GM21381 (cell line): ENCODE data around the gene RHBDD1.
A peak's percentile ranks its signal among the peaks of the same experiment; 100 is the strongest.

Experiments used
- ATAC-seq: cut with Tn5 transposase; IDR thresholded peaks from one replicate; pipeline ENCODE4 v1.9.1; 2021; ENCODE audit warnings: mild to moderate bottlenecking, moderate library complexity; ENCODE audit not compliant: unreplicated experiment

RHBDD1 gene

DNA sequence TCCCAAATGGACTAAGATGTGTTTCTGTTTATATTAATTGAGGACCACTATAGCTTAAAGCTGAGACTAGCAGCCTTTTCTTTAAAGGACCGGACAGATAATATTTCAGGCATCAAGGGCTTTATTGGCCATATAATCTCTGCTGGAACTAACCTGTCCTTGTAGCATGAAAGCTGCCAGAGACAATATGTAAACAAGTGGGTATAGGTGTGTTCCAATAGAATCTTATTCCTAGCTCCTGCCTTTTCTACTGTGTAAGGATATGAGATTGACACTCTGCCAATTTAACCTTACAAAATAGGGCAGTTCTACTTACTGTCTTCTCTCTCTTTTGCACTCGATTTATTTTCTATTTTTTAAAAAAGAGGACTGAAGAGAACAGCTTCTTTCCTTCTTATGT lies 74.0 kb downstream of the RHBDD1 start:
- ATAC-seq: no peak

DNA sequence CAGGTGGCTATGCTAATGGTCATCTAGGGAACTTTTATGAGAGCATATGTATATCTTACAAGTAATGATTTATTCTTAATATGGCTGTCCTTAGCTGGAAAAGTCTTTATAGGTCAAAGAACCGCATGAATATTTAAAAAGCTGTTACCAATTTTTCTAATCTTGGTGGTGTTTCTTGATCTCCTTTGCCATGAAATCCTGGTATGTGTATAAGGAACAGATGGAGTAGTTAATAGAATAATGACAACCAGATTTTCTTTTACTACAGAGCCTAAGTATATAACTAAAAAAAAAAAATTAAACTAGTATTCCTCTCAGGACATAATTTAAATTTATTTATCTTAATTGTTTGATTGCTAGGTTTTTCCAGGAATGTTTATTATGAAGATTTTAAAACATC lies 74.5 kb downstream of the RHBDD1 start:
- ATAC-seq: no peak

DNA sequence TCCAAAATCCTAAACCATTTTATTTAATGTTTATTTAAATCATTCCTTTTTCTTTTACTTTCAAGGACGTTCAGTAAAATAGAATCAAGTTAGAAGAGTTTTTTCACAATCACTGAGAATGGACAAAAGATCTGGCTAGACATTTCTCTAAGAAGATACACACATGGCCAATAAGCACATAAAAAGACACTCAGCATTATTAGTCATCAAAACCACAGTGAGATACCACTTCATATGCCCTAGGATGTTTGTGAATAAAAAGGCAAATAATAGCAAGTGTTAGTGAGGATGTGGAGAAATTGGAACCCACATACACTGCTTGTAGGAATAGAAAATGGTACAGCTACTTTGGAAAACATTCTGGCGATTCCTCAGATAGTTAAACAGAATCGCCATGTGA lies 76.1 kb downstream of the RHBDD1 start:
- ATAC-seq: no peak

DNA sequence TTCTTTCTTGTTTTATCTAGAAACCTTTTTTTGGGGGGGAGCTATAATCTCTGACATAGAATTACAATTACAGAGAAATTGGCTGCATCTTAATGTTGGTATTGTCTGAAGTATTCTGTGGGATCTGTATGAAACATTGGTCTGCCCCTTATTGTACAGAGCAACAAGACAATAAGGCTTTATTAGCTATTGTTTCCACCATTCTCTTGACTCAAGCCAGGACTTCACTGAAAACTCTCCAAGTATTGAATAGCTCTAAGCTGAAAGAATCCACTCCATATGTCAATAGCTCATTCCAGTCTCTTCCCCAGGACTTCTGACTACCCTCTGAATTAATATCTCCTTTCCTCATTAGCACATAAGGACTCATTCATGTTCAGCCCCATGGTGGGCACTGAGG lies 77.8 kb downstream of the RHBDD1 start:
- no peak for ATAC-seq

DNA sequence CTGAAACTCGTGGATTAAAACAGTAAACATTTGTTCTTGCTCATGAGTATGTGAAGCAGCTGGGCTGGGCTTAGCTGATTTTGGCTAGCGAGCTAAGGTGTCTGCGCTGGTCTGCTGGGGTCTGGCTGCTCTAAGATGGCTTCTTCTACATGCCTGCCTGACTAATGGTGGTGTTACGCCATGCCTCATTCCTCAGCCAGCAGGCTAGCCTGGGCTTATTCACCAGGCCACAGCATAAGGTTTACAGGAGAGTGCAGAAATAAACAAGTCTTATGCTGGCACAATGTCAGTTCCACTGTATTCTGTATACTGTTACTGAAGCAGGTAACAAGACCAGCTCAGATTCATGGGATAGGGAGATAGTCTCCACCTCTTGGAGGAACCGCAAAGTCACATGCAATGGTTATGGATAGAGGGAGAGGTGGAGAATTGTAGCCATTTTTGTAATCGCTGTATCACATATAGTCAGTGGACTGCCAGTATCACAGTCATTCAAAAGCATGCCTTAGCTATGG lies 80.0 kb downstream of the RHBDD1 start:
- ATAC-seq: no peak

DNA sequence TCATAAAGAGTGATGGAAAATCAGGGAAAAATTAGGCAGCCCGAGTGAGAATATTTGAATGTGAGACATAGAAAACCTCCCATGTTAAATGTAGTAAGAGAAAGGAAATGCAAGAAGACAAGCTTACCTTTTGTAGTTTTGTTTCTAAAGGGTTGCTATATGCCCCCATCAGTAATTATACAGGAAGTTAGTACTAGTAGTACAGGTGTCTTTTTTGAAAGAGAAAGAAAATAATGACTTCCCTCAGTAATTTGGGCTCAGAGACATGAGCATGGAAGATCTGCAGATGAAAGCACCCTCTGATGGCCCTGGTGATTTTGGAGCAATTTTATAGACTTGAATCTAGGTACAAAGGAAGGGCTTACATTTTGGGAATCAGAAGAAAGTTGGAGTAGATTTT lies 80.8 kb downstream of the RHBDD1 start:
- peak; percentile 67 for ATAC-seq

DNA sequence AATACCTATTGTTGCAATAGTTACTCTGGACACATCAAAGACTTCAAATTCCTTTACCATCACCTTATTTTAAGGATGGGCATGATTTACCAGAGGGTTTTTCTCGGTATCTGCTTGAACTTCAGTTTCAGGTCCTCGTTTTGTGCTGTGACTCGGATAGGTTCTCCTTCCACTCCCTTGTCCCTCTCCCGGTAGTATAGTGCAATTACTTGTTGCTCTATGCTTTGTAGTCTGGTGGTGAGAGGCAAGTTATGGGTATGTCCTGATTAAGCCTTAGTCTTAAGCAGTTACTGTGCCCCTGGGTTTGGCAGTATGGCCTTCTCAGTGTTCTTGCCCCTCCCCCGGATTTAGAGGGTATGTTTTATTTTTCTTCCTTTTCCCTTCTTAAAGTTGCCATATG lies 96.6 kb downstream of the RHBDD1 start:
- no peak for ATAC-seq

DNA sequence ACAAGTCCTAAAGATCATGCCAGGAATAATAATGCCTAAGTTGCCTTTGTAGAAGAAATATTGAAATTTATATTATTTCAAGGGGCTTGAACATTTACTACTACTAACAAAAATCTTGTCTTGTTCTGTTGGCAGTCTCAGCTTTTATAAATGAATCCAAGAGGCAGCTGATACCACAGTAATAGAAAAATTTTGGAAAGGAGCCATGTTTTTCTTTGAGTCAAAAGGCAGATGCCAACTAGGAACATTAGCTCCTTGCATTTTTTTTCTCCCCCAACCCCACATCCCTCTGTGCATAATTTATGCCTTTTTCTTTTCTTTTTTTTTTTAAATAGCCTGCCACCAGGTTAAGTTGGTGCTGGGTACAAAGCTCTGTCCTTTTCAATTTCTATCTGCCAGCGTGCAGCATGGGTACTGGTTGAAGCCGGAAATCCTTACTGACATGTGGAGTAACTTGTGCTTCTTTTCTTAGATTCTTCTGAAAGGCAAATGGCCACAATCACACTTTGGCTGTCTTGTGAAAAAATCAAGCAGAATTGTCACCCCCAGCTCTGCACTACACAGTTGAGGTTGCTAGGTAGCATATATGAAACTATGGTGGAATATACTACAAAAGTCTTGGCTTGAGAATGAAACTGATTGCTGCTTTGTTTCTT lies 98.8 kb downstream of the RHBDD1 start:
- no peak for ATAC-seq

DNA sequence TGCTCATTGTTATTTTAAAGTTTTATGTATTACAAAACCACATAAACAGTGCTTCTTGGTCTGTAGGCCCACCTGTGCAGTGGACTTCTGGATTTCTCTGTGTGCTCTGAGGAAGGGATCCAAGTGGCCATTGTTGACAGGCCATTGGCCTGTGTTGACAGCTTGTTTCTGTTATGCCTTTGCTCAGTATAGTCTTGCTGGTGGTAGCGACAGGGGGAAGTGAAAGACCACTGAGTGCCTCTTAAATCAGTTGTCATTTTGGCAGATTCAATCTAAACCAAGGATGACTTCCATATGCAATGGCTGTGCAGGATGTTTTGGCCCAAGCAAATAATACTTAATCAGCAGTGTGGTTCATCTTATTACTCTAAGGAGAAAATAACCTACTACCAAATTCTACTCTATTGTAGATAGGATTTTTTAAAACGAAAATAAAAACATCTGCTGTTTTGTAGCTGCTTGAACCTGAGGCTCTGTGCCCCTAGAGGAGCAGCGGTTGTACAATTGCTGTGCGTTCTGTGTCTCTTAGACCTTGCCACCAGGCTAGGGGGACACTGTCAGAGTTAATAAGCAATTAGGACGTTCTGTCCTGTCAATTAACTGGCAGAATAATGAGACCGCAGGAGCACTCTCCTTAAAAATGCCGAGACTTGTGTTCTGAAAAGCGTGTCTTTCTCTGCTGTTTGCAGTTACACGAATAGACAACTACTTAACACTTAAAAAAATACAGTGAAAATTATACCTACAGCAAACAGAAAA lies 108.2 kb downstream of the RHBDD1 start:
- ATAC-seq: peak; percentile 71

DNA sequence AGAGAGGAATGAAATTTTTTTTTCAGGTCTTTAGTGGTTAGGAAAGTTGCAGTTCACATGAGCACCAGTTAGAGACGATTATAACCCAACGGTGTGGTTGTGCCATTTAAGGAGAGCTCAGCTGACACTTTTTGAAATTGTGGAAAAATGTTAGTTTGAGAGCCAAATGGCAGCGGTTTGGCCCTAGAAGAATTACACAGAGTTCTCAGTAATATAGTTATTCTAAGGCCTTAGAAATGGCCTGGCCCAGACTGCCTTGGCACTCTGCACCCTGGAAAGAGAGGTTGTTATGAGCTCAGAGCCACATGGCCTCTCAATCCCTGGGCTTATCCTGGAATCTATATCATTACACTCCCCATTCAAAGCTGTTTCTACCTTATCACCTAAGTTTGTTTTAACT lies 117.4 kb downstream of the RHBDD1 start:
- ATAC-seq: no peak

DNA sequence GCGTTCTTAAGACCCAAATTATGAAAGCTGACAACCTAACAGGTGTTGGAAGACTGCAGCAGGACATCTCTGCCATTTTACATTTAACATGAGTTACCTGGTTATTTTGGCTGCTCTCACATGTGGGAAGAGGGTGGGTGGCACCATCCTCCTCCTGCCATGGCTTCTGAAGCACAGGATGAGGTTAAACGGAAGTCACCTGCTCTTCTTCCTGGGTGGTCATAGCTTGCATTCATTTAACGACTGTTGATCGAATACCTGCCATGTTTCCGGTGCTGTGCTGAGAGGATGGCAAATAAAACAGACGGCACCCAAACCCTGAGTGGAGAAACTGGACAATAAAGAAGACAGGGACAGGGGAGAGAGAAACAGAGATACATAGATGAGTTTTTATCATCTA lies 118.0 kb downstream of the RHBDD1 start:
- ATAC-seq: no peak

DNA sequence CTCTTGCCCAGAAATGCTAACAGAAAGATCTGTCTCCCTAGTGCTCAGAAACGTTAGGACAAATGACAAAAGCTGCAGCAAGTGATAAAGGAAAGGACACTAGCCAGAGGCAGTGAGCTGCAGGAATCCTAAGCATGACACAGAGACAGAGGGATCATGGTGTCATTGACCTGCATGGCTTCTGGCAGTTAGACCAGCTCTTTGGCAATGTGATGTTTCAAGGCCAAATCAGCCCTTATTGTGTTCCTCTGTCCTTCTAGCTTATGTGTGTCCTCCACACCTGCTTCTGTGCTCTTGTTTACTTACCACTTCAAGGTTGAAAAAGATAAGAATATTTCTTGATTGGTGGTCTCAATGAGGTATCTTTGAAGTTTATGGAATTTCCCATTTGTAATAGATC lies 120.8 kb downstream of the RHBDD1 start:
- ATAC-seq: no peak

DNA sequence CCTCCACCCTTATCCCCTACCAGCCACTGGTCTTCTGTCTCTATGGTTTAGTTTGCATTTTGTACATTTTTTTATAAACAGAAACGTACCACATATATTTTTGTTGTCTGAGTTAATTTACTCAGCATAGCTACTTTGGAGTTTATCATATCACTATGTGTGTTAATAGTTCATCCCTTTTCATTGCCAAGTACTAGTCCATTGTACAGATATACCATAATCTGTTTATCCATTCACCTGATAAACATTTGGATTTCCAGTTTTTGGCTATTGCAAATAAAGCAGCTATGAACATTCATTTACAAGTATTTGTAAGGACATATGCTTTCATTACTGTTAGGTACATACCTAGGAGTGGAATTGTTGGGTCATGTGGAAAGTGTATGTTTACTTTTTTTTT lies 123.6 kb downstream of the RHBDD1 start:
- no peak for ATAC-seq

DNA sequence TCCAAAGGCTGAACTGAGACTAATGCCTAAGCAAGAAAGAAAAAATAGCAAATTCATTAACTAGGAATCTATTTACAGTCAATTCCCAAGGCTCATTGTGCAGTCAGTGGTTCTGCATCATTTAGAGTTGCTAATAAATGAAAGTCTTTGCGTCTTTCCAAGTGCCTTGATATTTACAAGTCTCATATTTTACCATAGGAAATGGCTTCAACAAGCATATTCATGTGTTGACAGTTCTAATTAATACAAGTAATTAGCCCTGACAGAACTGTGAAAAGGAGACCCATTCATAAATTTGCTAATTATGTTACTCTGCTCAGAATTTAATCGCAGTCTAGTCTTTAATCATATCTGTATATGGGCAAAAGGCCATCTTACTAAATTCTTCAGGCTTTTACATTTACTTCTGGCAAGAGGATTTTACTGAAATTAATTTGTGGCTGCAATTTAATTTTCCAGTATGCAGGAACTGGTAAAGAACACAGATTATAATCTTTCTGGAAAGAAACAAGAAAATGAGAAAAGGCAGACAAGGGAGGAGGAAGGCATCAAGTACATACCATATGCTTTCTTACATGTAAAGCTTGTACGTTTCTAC lies 126.4 kb downstream of the RHBDD1 start:
- no peak for ATAC-seq

DNA sequence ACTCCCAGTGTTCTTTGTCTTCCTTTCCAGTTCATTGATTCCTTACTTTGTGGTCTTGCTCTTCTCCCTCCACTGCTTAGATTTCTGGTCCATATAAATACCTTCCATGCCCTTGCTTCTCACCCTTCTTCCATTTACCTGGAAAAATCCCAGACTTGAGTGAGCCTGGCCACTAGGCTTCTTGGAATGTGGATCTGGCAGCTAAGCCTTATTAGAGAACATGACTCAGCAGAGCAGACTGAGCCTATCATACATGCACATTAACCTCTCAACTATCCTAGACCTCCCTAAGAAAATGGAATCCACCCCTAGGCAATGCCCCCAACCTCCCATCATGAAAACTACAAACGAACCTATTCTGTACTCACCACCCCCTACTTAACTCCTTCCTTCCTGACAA lies 127.7 kb downstream of the RHBDD1 start:
- no peak for ATAC-seq

DNA sequence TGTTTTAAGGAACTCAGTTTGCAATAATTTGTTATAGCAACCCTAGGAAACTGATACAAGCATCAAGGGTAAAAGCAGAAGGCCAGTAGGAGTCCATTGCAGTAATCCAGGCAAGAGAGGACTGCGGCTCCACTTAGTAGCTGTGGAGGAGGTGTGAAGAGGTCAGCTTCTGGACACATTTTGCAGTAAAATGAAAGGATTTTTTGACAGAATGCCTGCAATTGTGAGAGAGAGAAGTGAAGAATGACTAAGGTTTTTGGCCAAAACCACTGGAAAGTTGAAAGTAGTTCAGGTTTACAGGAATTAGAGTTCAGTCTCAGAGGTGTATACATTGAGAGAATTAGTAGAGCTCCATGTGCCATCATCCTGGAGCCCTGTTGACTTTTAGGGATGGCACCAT lies 129.5 kb downstream of the RHBDD1 start:
- ATAC-seq: no peak

DNA sequence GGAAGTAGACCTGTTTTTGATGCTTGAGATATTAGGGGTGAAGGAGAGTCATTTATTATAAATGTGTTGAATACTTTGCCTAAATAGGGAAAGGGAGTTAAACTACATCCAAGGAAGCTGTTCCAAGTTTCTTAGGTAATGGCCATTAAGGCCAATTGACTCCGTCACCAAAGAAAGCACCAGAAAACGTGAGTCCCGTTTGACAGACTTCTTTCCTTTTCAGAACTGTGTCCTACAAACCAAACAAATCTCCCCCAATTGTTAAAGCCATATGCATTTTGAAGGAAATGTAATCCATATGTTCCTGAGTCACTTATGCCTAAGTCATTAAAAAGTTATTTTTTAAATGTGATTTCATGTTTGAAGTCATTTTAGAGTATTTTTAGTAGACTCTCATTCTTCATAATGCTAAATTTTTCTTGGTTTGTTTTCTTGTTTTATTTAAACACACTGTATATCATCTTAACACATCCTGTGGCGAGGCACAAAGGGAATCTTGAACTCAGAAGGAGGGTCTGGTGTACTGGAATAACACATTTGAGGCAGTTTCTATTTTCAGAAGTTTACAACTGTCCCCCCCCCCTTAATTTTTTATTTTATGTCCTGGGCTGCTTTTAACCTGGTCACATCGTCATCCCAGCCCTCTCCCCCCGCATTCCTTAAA lies 133.7 kb downstream of the RHBDD1 start:
- ATAC-seq: no peak

DNA sequence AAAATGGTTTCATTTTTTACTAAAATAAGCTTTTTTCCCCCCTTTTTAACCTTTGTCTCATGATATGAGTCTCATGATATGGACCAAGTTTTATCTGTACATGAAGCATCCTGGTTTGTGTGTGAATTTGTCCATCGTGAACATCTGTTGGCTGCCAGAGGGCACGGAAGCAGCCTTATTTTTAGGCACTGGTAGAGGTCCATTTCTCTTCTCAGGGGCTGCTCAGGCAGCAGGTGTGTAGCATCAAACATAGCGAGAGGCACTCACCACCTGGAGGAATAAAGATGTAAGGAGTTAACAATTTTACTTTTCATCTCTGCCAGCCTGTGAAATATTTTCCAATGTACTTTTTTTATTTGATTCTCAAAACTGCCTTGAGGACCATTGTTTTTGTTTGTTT lies 134.5 kb downstream of the RHBDD1 start:
- ATAC-seq: peak; percentile 70

DNA sequence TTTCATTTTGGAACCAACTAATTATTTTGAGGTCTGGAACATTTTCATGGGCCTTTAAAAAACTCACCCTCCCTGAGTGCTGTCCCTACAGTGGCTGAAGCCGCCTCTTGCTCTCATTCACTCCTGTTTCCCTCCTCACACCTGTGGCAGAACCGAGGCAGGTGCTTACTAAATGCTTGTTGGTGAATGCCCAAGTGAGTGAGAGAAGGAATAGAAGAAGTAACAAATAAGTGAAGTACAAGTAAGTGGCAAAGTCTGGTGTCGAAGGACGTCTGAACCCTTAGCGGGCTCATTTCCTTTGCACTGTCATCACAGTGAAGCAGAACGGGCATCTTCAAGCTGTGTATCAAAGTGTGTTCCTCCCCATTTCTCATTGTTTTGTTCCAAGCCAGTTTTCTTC lies 135.2 kb downstream of the RHBDD1 start:
- ATAC-seq: peak; percentile 45

DNA sequence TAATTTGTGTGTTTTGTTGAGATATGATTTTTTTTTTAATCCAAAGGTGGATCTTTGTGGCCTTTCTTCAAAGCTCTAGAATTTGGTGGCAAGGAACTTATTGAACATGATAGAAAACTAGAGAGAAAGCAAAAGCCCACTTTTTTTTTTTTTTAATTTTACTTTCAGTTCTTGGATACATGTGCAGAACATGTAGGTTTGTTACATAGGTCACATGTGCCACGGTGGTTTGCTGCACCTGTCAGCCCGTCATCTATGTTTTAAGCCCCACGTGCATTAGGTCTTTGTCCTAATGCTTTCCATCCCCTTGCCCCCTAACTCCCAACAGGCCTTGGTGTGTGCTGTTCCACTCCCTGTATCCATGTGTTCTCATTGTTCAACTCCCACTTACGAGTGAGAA lies 135.9 kb downstream of the RHBDD1 start:
- no peak for ATAC-seq

DNA sequence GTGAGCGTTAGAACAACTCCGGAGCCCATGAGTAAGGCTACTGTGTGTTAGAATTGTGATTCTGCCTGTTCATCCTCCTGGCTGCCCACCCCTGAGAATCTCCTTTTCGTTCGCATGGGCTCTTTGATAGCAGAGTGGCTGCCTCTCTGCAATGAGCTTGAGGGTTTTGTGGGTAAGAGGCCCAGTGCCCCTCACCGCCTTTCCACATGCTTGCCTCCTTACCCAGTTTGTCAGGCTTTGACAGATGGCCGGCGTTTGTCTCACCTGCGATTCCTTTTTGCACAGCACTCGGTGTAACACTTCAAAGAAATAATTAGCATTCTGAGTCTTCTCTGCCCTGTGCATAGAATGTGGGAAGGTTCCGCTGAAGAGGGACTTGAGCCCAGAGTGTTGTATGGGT lies 138.0 kb downstream of the RHBDD1 start:
- ATAC-seq: no peak

DNA sequence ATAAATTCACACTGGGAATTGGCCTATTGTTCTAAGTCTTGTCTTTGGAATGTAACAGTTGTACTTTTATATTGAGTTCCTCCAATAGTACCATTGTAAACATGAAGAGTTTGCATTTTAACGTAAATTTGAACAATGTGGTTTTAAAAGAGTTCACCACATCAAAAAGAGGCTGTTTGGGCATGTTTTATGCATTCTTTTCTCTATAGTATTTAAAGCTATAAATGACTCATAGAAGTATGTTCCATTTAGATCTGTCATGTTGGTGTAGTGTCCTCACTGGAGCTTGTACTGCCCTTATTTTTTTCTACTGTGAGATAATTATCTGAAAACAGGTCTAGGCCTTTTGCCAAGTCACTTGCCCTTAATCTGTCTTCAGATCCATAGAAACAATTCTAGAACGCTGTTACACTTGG lies 141.9 kb downstream of the RHBDD1 start:
- ATAC-seq: no peak
